Neutrophil (primary cell): ENCODE results near the gene ZNF836.

ENCODE experiments used
- H3K27ac ChIP-seq: fragments of 200-600 bp; sonication (generic); 2 replicates; pipeline ENCODE4 v1.5.1; 2016; ENCODE audit warnings: mild to moderate bottlenecking, moderate library complexity
- H3K27me3 ChIP-seq: fragments of 200-600 bp; sonication (generic); 2 replicates; pipeline ENCODE4 v1.6.0; 2016; ENCODE audit warnings: mild to moderate bottlenecking
- H3K36me3 ChIP-seq: fragments of 200-600 bp; sonication (generic); 2 replicates; pipeline ENCODE4 v1.5.1; 2017
- H3K4me1 ChIP-seq, 2 experiments: fragments of 200-600 bp in 1 of 2; sonication (generic) in 1 of 2; 1 replicate in 1 of 2; 2 replicates in 1 of 2; pipeline versions ENCODE4 v1.5.1 to v1.6.1; 2013 to 2016; ENCODE audit warnings: low read depth in 1 of 2, low read length in 1 of 2, mild to moderate bottlenecking in 1 of 2, moderate library complexity in 1 of 2; ENCODE audit not compliant: control insufficient read depth in 1 of 2, insufficient read depth in 1 of 2
- H3K4me3 ChIP-seq, 2 experiments: fragments of 200-600 bp in 1 of 2; sonication (generic) in 1 of 2; 1 replicate in 1 of 2; 2 replicates in 1 of 2; pipeline ENCODE4 v1.5.1; 2013 to 2016; ENCODE audit warnings: low read depth in 1 of 2, low read length in 1 of 2, mild to moderate bottlenecking in 1 of 2, moderate library complexity in 1 of 2
- H3K9me3 ChIP-seq: fragments of 200-600 bp; sonication (generic); 2 replicates; pipeline ENCODE4 v1.5.1; 2016
- CTCF ChIP-seq: fragments of 200-600 bp; sonication (generic); IDR thresholded peaks from 2 replicates; pipeline ENCODE4 v1.5.1; 2016; ENCODE audit warnings: antibody characterized with exemption

The ZNF836 gene

GRCh38 chr19:52148256-52148655, 23.2 kb downstream of the ZNF836 start:
- TF ChIP-seq CTCF = no peak
- Histone ChIP-seq H3K9me3 (peaks cover 30% of the 10 kb centered on the region), H3K4me1 (no peaks in the 10 kb centered on the region), H3K4me3 (no peak overlapping the region), H3K36me3 (no peaks in the 10 kb centered on the region), H3K27me3 (no peaks in the 10 kb centered on the region), H3K27ac (no peak overlapping the region)

- no peaks in the 10 kb centered on the region for H3K36me3 ChIP-seq
- H3K4me3 ChIP-seq = no peak overlapping the region
- H3K27me3 ChIP-seq = no peaks in the 10 kb centered on the region
- no peak overlapping the region for H3K27ac ChIP-seq
- peaks cover 11 to 13% of the 10 kb centered on the region in 2 experiments for H3K4me1 ChIP-seq
- TF ChIP-seq CTCF = no peak
- peaks cover 21% of the 10 kb centered on the region for H3K9me3 ChIP-seq
Measured at GRCh38 chr19:52142001-52142595, 29.3 kb downstream of the ZNF836 start.

GRCh38 chr19:52141203-52141602, 30.2 kb downstream of the ZNF836 start:
- Histone ChIP-seq H3K4me3 (no peak overlapping the region), H3K4me1 (peaks cover 11 to 13% of the 10 kb centered on the region in 2 experiments), H3K9me3 (peaks cover 15% of the 10 kb centered on the region), H3K36me3 (no peaks in the 10 kb centered on the region), H3K27ac (no peak overlapping the region), H3K27me3 (no peaks in the 10 kb centered on the region)
- no peak for TF ChIP-seq CTCF

- Histone ChIP-seq H3K36me3 (no peaks in the 10 kb centered on the region), H3K4me3 (peak overlapping the region; percentile 94), H3K4me1 (peaks cover 11 to 13% of the 10 kb centered on the region in 2 experiments), H3K9me3 (peaks cover 11% of the 10 kb centered on the region), H3K27me3 (no peaks in the 10 kb centered on the region), H3K27ac (peak overlapping the region; percentile 85)
- TF ChIP-seq CTCF = no peak
Measured at GRCh38 chr19:52140032-52140710, 31.2 kb downstream of the ZNF836 start.

- Histone ChIP-seq H3K27ac (peak within 1 kb of the TSS; percentile 85), H3K36me3 (no peaks in the 10 kb centered on the region), H3K4me1 (peaks cover 11 to 13% of the 10 kb centered on the region in 2 experiments), H3K27me3 (no peaks in the 10 kb centered on the region), H3K9me3 (peaks cover 10% of the 10 kb centered on the region), H3K4me3 (peak within 1 kb of the TSS; percentile 94)
- TF ChIP-seq CTCF = peak; percentile 85
Measured at GRCh38 chr19:52139252-52140031, 32.0 kb downstream of the ZNF836 start, which contains the start of gene ZNF616. TSS of gene ZNF616 (minus strand) at chr19:52139938. CDS start at chr19:52130512, 9,426 bp downstream.
